SIG-M5 (cell line): ENCODE measurements around the gene ZNF747.

Experiments
- DNase-seq: peaks from one replicate; lab custom pipeline; 2025; lab: John Stamatoyannopoulos, UW

ZNF747 gene

DNA sequence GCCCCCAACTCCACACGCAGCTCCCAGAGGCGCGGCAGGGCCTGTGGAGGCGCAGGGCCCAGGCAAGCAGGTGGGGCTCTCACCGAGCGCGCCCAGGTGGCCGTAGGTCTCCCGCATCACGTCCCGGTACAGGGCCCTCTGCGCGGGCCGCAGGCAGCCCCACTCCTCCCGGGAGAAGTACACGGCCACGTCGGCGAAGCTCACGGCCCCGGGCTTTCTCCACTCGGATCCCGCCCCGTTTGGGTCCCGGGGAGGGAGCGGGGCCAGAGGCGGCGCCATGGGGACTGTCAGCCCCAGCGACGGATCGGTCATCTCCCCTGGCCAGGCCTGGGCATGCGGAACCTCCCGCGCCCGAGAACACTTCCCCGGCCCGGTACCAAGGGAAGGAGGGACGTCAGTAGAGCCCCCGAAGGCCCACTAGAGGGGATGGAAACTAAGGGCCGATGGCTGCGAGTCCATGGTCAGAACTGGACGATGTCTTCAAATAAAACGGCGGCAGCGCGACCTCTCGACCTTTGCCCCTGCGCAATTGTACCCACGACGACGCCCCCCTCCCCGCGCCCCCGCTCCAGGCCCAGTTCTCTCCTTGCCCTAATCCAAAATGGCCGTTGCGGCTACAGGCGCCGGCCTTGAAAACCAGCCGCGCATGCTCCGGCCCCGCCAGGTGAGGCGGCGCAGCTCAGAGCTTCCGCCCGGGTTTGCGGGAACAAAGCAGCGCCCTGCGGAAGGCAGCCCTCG, at the start of gene ZNF747:
Gene ZNF747 (minus strand): TSS at position 491 of the 738 bp plus-strand sequence. CDS start 179 bp downstream, at position 312.
- no peak for DNase-seq

DNA sequence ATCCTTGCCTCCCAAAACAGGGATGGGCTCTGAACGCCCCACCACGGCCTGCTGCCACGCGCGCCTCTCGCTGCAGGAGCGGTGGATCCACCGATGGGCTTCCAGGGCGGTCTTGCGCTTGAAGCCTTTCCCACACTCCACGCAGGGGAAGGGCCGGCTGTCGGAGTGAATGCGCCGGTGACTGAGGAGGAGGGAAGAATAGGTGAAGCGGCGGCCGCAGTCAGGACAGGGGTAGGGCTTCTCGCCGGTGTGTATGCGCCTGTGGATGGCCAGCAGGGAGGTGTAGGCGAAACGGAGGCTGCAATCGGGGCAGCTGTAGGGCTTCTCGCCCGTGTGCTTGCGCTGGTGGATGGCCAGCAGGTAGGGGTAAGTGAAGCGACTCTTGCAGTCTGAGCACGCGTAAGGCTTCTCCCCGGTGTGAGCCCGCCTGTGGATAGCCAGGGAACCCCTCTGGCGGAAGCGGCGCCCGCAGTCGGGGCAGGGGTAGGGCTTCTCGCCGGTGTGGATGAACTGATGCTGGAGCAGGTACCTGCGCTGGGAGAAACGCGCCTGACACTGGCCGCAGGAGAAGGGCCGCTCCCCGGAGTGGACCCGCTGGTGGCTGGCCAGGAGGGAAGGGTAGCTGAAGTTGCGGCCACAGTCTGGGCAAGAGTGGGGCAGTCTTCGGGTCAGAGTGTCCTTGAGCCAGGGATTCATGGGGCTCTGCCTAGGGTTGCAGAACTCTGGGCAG, 48.1 kb upstream of the ZNF747 start:
- no peak for DNase-seq

DNA sequence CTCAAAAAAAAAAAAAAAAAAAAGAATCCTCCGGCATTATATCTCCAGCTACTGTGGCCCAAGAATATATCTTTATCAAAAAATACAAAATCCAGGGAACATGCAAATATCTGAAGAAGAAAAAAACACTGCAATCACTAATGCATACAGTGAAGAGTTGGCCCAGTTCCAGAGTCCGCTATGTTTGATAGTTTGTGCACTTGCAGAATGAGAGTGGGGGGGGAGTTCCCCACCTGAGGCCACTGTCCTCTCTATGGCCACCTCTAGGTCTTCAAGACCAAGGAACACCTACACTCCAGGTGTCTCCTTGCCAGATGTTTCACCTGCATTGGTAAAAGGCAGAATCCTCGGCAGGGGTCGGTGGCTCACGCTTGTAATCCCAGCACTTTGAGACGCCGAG, 46.8 kb upstream of the ZNF747 start:
- DNase-seq, result no peak

DNA sequence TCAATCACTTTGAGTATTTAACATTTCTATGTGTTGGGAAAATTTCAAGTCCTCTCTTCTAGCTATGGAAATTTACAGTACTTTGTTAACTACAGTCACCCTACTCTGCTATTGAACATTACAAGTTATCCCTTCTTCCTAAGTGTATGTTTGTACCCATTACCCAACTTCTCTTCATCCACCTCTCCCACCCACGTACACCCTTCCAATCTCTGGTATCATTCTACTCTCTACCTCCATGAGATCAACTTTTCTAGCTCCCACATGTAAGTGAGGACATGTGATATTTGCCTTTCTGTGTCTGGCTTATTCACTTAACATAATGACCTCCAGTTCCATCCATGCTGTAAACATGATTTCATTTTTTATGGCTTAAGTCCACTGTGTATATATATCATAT, 40.0 kb upstream of the ZNF747 start:
- DNase-seq, result no peak

DNA sequence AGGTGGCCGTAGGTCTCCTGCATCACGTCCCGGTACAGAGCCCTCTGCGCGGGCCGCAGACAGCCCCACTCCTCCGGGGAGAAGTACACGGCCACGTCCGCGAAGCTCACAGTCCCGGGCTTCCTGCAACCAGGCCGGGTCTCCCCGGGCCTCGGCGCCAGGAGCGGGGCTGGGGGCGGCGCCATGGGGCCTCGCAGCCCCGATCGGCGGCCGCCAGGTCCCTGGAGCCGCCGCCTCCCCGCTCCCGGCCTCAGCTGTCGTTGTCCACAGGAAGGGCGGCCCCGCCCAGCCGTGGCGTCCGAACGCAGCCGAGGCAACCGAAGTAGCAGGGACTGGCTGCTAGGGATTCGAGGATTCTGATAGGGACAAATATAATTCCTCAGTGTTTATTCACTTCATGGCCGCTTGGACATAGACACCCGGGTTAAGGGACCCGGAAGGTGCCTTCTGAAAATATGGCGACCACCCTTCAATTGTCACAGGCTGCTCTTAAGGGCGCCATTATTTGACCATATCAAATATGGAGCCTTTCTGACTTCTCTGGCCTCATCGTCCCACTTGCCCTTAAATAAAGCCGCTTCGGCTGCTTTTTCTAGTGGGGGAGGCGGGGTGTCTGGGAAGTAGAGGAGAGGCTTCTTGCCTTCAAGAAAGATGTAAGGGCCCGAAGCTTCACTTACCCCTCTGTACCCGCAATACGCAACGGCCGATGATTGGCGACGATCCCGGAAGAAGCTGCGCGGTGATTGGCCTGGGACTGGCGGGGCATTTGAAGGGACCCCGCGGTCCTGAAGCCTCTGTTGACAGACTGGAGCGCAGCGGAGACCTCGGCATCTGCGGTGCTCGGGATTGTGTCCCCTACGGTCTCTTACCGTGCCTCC, 37.0 kb upstream of the ZNF747 start, which contains the start of gene ZNF688:
Gene ZNF688 (minus strand): TSS at position 270 of the 878 bp plus-strand sequence. CDS start 85 bp downstream, at position 185.
- DNase-seq, result peak; percentile 92

DNA sequence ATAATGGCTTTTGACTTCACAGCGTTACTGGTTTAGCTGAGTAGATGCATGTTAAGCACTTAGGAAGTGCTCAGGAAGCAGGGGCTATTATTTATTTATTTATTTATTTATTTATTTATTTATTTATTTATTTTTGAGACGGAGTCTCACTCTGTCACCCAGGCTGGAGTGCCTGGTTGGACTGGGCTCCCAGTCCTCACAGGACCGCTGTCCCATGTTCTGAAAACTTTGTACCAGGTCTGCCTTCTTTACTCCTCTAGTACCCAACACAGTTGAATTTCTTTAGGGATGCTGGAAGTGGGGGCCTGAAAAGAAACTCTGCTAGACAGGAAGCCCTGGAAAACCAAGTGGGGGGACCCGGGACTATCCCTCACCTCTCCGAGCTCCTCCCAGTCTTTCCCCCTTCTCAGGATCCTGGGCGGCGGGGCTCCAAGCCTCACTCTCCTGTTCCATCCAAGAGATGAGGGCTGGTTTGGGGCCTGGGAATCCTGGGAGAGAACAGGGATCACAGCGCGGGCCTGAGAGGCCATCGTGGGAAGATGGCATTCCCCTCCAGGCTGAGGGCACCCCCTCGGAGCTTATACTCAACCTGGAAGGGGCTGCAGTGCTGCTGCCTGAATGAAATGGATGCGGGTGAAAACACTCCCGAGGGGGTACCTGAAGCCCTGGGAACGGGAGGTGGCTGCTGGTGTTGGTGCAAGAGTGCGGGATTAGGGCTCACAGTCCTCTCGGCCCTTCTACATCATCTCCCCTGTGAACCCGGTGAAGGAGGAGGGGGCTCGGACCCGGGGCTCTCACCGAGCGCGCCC, 36.2 kb upstream of the ZNF747 start:
- DNase-seq, result no peak

DNA sequence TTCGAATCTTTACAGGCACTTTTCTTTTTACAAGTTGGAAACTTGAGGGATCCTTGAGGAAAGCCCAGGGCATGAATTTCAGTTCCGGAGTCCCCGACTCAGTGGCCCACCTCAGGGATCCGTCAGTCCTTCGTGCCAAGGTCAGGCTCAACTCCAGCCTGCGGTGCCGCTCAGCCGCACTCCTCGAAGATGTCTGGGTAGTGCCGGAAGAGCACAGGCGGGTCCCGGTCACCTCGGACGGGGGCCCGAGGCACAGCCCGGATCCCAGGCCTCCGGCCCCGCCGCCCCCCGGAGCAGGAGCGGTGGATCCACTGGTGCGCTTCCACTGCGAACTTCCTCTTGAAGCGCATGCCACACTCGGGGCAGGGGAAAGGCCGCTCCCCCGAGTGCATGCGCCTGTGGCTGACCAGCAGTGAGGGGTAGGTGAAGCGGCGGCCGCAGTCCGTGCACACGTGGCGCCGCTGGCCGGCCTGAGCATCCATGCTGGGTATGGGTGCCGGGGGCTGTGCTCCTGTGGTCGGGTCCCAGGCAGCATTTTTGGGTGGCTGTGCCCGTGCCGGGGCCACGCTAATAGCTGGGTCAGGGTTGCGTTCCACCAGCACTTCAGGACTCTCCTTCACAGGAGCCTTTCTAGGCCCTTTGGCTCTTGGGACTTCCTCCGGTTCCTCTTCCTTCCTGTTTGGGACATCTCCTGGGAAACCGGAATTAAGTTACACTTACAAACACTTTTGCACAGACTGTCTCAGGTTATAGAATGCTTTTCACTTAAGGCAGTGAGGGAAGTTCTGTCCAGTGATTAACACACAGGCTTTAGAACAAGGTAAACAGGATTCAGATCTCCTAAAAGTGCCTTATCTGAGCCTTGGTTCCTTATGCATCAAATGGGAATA, 35.3 kb upstream of the ZNF747 start:
- DNase-seq, result no peak

DNA sequence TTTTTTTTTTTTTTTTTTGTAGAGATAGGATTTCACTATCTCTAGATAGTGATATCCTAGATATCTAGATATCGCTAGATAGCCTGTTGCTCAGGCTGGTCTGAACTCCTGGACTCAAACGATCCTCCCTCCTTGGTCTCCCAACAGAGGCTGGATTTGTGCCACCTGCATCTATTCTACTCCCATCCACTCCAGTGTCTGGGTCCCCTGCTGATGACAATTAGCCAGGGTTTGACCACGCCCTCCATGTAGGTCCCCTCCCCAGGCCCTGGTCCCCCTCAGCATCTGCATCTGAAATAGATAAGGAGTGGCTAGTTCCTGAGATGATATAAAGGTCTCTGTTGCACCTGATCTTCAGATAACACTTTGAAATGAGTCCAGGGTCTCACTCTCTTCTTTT, 34.6 kb upstream of the ZNF747 start:
- no peak for DNase-seq

DNA sequence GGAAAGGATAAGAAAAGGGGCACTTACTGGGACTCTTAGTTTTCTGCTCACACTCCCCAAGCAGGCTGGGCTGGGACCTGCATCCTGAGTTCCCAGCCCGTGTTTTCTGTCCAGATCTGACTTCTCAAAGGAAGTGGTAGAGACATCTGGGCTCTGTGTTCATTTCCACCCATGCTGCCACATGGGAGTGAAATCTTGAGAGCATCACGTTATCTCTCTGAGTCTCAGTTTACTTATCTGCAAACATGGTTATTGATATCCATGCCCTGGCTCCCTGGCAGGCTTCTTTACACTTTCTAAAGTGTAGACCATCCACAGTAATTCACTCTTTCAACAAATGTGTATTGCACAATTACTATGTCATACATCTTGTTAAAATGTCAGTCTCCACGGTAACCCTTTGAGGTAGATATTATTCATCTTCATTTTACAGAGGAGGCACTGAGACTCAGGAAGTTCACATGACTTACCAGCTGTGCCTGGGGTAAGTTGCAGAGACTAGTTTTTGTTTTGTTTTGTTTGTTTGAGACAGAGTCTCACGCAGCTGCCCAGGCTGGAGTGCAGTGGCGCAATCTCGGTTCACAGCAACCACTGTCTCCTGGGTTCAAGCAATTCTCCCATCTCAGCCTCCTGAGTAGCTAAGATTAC, 33.5 kb upstream of the ZNF747 start:
- DNase-seq, result peak; percentile 67

DNA sequence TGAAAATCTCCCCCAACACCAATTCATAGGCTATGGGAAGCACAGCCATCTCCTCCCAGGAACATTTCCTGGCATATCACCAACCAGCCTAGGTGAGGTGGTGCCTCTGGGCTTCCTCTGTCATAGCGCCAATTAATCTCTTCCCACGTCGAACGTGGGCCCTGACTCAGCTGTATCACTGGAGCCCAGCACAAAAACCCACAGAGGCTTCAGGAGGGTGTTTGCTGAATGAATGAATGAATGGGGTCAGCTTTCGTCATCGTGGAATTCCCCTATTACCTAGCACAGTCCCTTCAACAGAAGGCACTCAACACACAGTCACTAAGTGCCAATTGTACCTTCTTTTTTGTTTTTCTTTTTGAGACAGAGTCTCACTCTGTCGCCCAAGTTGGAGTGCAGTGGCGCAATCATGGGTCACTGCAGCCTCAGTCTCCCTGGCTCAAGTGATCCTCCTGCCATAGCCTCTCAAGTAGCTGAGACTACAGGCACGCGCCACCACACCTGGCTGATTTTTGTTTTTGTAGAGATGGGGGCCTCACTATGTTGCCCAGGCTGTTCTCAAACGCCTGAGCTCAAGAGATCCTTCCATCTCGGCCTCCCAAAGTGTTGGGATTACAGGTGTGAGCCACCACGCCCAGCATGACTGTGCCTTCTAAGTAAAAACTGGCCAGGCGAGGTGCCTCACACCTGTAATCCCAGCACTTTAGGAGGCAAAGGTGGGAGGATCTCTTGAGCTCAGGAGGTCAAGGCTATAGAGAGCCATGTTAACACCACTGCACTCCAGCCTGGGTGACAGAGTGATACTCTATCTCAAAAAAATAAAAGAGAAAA, 32.7 kb upstream of the ZNF747 start:
- no peak for DNase-seq

DNA sequence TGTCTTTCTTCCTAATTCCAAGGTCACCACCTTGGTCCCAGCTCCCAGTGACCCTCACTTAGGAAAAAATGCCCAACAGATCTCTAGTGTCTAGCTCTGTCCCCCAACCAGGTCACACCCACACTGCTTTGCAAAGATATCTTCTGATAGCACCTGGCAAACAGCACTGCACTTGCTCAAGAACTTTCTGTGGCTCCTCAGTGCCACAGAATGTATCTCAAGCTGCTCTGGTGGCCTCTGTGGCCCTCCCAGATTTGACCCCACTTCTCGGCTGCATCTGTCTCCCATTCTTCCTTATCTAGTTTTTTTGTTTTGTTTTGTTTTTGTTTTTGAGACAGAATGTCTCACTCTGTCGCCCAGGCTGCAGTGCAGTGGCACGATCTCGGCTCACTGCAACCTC, 31.9 kb upstream of the ZNF747 start:
- DNase-seq, result no peak

DNA sequence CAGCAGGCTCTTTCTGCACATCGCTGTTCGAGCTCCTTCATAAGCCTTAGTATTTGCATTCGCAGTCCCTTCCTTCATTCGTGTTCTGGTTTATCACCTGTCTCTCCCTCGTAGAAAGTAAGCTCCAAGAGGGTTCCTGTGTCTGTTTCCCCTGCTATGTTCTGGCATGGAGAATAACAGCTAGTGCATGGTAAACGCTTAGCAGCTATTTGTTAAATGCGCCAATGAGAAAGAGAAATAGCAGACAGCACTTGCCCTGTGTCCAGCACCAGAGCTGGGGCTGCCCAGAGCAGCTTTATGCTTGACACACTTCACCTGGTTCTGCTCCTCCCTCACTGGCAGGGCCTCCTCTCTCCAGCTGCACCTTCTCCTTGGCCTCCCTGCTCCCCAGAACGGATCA, 31.3 kb upstream of the ZNF747 start:
- DNase-seq, result no peak

DNA sequence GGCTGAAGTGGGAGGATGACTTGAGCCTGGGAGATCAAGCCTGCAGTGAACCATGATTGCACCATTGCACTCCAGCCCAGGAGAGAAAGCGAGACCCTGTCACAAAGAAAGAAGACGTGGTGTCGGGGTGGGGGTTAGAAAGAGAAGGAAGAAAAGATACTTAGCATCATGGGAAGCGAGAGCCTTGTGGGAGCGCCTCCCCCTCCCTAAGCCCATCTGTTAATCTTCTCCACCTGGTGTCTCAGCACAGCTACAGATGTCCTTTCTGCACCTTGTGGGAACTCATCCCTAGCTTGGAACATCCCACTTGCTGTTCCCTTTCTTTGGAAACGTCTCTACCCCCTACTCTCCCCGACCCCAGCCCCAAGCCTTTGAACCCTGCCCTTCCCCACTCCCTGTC, 30.9 kb upstream of the ZNF747 start:
- DNase-seq, result no peak

DNA sequence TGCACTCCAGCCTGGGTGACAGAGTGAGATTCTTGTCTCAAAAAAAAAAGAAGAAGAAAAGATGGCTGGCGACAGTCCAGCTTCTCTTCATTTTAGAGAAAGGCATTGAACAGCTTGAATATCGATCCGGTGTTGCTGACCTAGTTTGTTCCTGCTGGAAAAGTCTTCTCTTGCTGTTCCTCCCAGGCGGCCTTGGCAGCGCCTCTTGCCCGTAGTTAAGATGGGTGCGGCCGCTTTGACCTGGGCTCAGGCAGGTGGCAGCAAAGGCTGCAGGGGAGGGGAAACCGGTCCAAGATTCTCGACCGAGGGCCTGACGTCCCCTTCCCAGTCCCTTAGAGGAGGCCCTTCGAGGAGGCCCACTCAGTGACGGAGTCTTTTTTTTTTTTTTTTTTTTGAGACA, 27.4 kb upstream of the ZNF747 start:
- no peak for DNase-seq

DNA sequence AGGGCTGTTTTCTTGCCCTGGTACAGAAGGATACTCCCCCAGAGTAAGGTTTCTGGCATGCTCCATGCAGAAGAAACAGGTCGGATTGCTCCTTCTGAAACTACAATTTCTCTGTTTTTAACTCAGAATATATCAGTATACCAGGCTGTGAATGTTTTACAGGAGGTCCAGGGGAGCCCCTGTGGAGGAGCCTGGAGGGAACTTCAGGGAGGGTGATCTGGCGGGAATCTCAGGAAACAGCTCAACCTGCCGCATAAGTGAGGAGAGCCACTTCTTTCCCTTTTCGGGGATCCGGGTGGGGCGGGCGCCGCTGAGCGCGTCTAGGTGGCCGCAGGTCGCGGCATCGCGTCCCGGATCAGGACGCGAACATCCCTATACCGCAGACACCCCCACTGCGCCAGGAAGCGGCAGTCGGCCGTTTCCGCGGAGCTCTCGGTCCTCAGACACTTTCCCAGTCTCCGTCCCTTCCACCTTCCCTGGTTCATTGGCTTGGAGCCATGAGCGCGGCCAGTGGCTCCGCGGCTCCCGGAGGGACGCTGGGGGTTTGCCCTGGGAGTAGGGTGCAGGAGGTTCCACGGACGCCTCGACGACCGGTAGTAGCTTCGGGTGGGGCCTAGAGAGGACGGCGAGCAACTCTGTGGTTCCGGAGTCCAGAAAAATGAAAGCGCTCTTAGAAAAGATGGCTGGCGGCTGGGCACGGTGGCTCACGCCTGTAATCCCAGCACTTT, 26.6 kb upstream of the ZNF747 start:
- no peak for DNase-seq

DNA sequence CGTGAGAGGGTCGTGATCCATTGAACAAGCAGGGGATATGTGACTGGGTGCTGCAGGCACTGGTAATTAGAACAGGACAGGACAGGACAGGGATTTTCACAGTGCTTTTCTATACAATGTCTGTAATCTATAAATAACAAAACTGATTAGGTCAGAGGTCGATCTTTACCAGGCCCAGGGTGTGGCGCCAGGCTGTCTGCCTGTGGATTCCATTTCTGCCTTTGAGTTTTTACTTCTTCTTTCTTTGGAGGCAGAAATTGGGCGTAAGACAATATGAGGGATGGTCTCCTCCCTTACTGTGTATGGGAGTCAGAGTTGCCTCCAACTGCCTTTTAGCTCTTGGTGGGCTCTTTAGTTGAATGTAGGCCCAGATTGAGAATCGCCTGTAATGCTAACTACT, 25.0 kb upstream of the ZNF747 start:
- DNase-seq, result no peak

DNA sequence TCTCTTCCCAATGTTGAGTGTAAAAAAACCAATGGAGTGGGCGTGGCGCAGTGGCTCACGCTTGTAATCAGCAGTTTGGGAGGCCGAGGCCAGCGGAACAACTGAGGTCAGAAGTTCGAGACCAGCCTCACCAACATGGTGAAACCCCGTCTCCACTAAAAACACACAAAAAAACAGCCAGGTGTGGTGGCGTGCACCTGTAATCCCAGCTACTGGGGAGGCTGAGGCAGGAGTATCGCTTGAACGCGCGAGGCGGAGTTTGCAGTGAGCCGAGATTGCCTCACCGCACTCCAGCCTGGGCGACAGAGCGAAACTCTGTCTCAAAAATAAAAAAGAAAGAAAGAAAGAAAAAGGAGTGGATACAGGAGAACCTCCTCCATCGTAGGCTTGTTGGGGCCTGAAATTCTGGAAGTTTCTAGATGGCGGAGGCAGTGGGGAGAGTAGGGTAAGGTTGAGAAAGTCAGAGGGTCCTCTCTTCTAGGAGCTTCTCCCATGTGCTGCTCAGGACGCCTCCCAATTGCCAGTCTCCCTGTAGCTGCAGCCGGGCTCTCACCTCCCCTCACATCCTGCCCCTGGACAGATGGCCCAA, 24.2 kb upstream of the ZNF747 start:
- DNase-seq, result no peak
